HepG2 (cell line): ENCODE measurements around the gene PEAK3. TPM values are rescaled to one million over a fixed set of nuclear protein-coding genes. Genes with fewer than 3 reads are reported as not detected.

Experiments
- ATAC-seq: fragments of 200-7000 bp; cut with Tn5 transposase; 3 replicates; pipeline ENCODE4 v1.9.1; 2020; ENCODE audit warnings: mild to moderate bottlenecking, moderate library complexity
- BruUV-seq: library from RNA; stranded (reverse); fragments of 400-500 nt; replicated peaks from 2 replicates; lab custom pipeline; 2021; lab: Mats Ljungman, UMichigan
- CTCF ChIA-PET: fragments of 300-600 bp; formaldehyde crosslinking; extraction: SDS; loops from one replicate; lab custom pipeline; 2021; ENCODE audit warnings: low total read pairs, inconsistent platforms, low intra/inter-chr PET ratio; lab: Yijun Ruan, JAX
- POLR2A ChIA-PET: fragments of 350-600 bp; sonication (Branson Sonifier 250); formaldehyde crosslinking; loops from one replicate; lab custom pipeline; 2020; ENCODE audit warnings: antibody characterized with exemption, inconsistent platforms; lab: Yijun Ruan, JAX
- DNase-seq: peaks from one replicate; pipeline ENCODE4 v3.0.0-alpha.2; 2015; ENCODE audit warnings: low spot score
- FAIRE-seq: peaks from 3 replicates; lab custom pipeline; 2011; peaks lifted over from hg19 to GRCh38; lab: Jason Lieb, UNC
- H2AFZ ChIP-seq: one replicate; pipeline ENCODE4 v1.6.1; 2011; ENCODE audit warnings: low read length, inconsistent platforms
- H3K27ac ChIP-seq: fragments of 300-600 bp; 3 replicates; pipeline ENCODE4 v1.8.0; 2011; ENCODE audit warnings: mixed run types, mild to moderate bottlenecking, mixed read lengths, low read length, inconsistent platforms; ENCODE audit not compliant: insufficient read depth; ENCODE audit errors: extremely low read length
- H3K27me3 ChIP-seq, 2 experiments: fragments of 200-600 bp in 1 of 2; 2 replicates in 1 of 2; 3 replicates in 1 of 2; pipeline versions ENCODE4 v1.6.0 to v1.8.0; 2011; ENCODE audit warnings: low read length in 2 of 2, mild to moderate bottlenecking in 2 of 2, moderate library complexity in 2 of 2, inconsistent platforms in 1 of 2; ENCODE audit not compliant: insufficient read depth in 2 of 2, control insufficient read depth in 1 of 2
- H3K36me3 ChIP-seq, 2 experiments: fragments of 200-600 bp in 1 of 2; replicated peaks in 1 of 2; 2 replicates in 1 of 2; 3 replicates in 1 of 2; pipeline versions ENCODE4 v1.5.1 to v1.8.0; 2011; ENCODE audit warnings: low read length in 2 of 2, inconsistent platforms in 1 of 2; ENCODE audit not compliant: insufficient read depth in 2 of 2, control insufficient read depth in 1 of 2
- H3K4me1 ChIP-seq: 2 replicates; pipeline ENCODE4 v1.5.1; 2012; ENCODE audit warnings: low read length, inconsistent platforms; ENCODE audit not compliant: insufficient read depth
- H3K4me2 ChIP-seq: 2 replicates; pipeline ENCODE4 v1.6.0; 2011; ENCODE audit warnings: low read depth, low read length, inconsistent platforms
- H3K4me3 ChIP-seq, 3 experiments: fragments of 200-600 bp in 1 of 3; sonication (generic), shearing (Covaris generic) in 1 of 3; replicated peaks in 1 of 3; 2 replicates each; pipeline ENCODE4 v1.5.1; 2011 to 2016; ENCODE audit warnings: low read length in 3 of 3, inconsistent platforms in 2 of 3, low read depth in 2 of 3, mild to moderate bottlenecking in 2 of 3, control low read depth in 1 of 3, mixed read lengths in 1 of 3; ENCODE audit not compliant: insufficient read depth in 1 of 3
- H3K79me2 ChIP-seq: one replicate; pipeline ENCODE4 v1.6.1; 2011; ENCODE audit warnings: low read length, inconsistent platforms; ENCODE audit not compliant: insufficient read depth
- H3K9ac ChIP-seq: 2 replicates; pipeline ENCODE4 v1.6.0; 2011; ENCODE audit warnings: mild to moderate bottlenecking, low read depth, low read length, inconsistent platforms; ENCODE audit not compliant: insufficient read depth
- H3K9me3 ChIP-seq: 2 replicates; pipeline ENCODE4 v1.5.1; 2012; ENCODE audit warnings: mild to moderate bottlenecking, low read length
- H4K20me1 ChIP-seq: 2 replicates; pipeline ENCODE4 v1.6.0; 2011; ENCODE audit warnings: inconsistent platforms, mild to moderate bottlenecking, low read length, moderate library complexity; ENCODE audit not compliant: insufficient read depth
- CTCF ChIP-seq: sonication (generic); formaldehyde crosslinking; IDR thresholded peaks from 2 replicates; pipeline ENCODE4 v1.5.0; 2020; ENCODE audit warnings: mild to moderate bottlenecking, missing genetic modification reagents, moderate library complexity
- DR1 ChIP-seq: sonication (generic); formaldehyde crosslinking; IDR thresholded peaks from 2 replicates; pipeline ENCODE4 v1.8.0; 2021; ENCODE audit warnings: mild to moderate bottlenecking, missing genetic modification reagents, inconsistent platforms
- RAD51 ChIP-seq: fragments of 450-650 bp; IDR thresholded peaks from 2 replicates; pipeline ENCODE4 v1.6.1; 2016; ENCODE audit warnings: borderline replicate concordance
- SRSF9 ChIP-seq: fragments of 200-400 bp; formaldehyde crosslinking; IDR thresholded peaks from 2 replicates; pipeline ENCODE4 v1.6.1; 2018; ENCODE audit warnings: borderline replicate concordance, mild to moderate bottlenecking, low read depth, low read length; ENCODE audit not compliant: insufficient read depth, poor library complexity, severe bottlenecking
- STAG1 ChIP-seq: sonication (generic); formaldehyde crosslinking; IDR thresholded peaks from 2 replicates; pipeline ENCODE4 v1.4.0; 2020; ENCODE audit warnings: missing genetic modification reagents
- THAP7 ChIP-seq: sonication (generic); formaldehyde crosslinking; IDR thresholded peaks from 2 replicates; pipeline ENCODE4 v1.8.1; 2023; ENCODE audit warnings: mild to moderate bottlenecking, missing genetic modification reagents
- YY1 ChIP-seq: IDR thresholded peaks from 2 replicates; pipeline ENCODE4 v1.6.1; 2011; ENCODE audit warnings: low read length, low read depth, moderate library complexity, mild to moderate bottlenecking; ENCODE audit not compliant: insufficient read depth, insufficient replicate concordance
- ZNF644 ChIP-seq: IDR thresholded peaks from 2 replicates; pipeline ENCODE4 v1.6.1; 2016; ENCODE audit warnings: low read depth
- ZSCAN29 ChIP-seq: sonication (generic); formaldehyde crosslinking; conservative IDR thresholded peaks from 2 replicates; pipeline ENCODE4 v1.4.0; 2020; ENCODE audit warnings: mild to moderate bottlenecking, missing genetic modification reagents
- WGBS: methylation state at CpG from one replicate; pipeline ENCODE4 v1.1.6; 2017; ENCODE audit warnings: low lambda C conversion rate; 5-methylcytosine and 5-hydroxymethylcytosine counted together
- in situ Hi-C: cut with HindIII; loops from 2 replicates; pipeline ENCODE4 v1.10.0; 2017; ENCODE audit warnings: low pct_unique_long_range_greater_than_20kb; ENCODE audit not compliant: extremely low pct_ligation_motif_present
- intact Hi-C: fragments of 100-400 bp; cut with micrococcal nuclease; formaldehyde crosslinking; loops from one replicate; pipeline ENCODE4 v1.10.0; 2022; ENCODE audit not compliant: unreplicated experiment
- polyA plus RNA-seq, 8 experiments: library from polyadenylated mRNA; depleted of rRNA in 3 of 8; stranded (reverse) in 7 of 8; unstranded in 1 of 8; fragments of >200 nt; fragmentation: Illumina TruSeq in 4 of 8; extraction: Trizol in 4 of 8; gene quantifications; 2 replicates each; pipeline versions ENCODE4 v1.2.1 to v1.2.3, GENCODE V29; 2011 to 2016; ENCODE audit warnings: low read depth in 4 of 8, missing spikeins in 1 of 8, mixed read lengths in 1 of 8; ENCODE audit not compliant: insufficient read depth in 1 of 8
- total RNA-seq, 5 experiments: library from RNA; depleted of rRNA; stranded (reverse); fragments of >200 nt; fragmentation: Illumina TruSeq; extraction: Trizol; gene quantifications; 2 replicates each; pipeline ENCODE4 v1.2.3, GENCODE V29; 2016; ENCODE audit warnings: low read depth in 1 of 5
- TF ChIP-seq, protein P1 (sequence below): sonication (generic); formaldehyde crosslinking; IDR thresholded peaks from 2 replicates; pipeline ENCODE4 v1.5.0; 2020; ENCODE audit warnings: mild to moderate bottlenecking, missing genetic modification reagents, borderline replicate concordance

PEAK3 gene
- total and polyA plus RNA-seq, 2 of the 13 experiments (the other 11 are each of a cell fraction or from before 2014, with no cell fraction given) = not detected

- TF ChIP-seq SRSF9 (no peak), ZSCAN29 (no peak), THAP7 (CRISPR knock-in tag) (no peak), ZNF644 (CRISPR knock-in tag) (0 out of 2 replicates have a peak, but pooled peaks have one; percentile 16), STAG1 (CRISPR knock-in tag) (peak; percentile 15; the same call in 1 of the 2 replicates), RAD51 (no peak), CTCF (CRISPR knock-in tag) (peak; percentile 60), YY1 (no peak), DR1 (CRISPR knock-in tag) (no peak)
- TF ChIP-seq, protein P1, sequence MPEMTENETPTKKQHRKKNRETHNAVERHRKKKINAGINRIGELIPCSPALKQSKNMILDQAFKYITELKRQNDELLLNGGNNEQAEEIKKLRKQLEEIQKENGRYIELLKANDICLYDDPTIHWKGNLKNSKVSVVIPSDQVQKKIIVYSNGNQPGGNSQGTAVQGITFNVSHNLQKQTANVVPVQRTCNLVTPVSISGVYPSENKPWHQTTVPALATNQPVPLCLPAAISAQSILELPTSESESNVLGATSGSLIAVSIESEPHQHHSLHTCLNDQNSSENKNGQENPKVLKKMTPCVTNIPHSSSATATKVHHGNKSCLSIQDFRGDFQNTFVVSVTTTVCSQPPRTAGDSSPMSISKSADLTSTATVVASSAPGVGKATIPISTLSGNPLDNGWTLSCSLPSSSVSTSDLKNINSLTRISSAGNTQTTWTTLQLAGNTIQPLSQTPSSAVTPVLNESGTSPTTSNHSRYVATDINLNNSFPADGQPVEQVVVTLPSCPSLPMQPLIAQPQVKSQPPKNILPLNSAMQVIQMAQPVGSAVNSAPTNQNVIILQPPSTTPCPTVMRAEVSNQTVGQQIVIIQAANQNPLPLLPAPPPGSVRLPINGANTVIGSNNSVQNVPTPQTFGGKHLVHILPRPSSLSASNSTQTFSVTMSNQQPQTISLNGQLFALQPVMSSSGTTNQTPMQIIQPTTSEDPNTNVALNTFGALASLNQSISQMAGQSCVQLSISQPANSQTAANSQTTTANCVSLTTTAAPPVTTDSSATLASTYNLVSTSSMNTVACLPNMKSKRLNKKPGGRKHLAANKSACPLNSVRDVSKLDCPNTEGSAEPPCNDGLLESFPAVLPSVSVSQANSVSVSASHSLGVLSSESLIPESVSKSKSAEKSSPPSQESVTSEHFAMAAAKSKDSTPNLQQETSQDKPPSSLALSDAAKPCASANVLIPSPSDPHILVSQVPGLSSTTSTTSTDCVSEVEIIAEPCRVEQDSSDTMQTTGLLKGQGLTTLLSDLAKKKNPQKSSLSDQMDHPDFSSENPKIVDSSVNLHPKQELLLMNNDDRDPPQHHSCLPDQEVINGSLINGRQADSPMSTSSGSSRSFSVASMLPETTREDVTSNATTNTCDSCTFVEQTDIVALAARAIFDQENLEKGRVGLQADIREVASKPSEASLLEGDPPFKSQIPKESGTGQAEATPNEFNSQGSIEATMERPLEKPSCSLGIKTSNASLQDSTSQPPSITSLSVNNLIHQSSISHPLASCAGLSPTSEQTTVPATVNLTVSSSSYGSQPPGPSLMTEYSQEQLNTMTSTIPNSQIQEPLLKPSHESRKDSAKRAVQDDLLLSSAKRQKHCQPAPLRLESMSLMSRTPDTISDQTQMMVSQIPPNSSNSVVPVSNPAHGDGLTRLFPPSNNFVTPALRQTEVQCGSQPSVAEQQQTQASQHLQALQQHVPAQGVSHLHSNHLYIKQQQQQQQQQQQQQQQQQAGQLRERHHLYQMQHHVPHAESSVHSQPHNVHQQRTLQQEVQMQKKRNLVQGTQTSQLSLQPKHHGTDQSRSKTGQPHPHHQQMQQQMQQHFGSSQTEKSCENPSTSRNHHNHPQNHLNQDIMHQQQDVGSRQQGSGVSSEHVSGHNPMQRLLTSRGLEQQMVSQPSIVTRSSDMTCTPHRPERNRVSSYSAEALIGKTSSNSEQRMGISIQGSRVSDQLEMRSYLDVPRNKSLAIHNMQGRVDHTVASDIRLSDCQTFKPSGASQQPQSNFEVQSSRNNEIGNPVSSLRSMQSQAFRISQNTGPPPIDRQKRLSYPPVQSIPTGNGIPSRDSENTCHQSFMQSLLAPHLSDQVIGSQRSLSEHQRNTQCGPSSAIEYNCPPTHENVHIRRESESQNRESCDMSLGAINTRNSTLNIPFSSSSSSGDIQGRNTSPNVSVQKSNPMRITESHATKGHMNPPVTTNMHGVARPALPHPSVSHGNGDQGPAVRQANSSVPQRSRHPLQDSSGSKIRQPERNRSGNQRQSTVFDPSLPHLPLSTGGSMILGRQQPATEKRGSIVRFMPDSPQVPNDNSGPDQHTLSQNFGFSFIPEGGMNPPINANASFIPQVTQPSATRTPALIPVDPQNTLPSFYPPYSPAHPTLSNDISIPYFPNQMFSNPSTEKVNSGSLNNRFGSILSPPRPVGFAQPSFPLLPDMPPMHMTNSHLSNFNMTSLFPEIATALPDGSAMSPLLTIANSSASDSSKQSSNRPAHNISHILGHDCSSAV (CRISPR knock-in tag) = no peak
- BruUV-seq = no TSS peak
- H3K4me2 ChIP-seq = no peak overlapping the region; the same call in 1 of the 2 replicates
- H3K9me3 ChIP-seq = no peaks in the 10 kb centered on the region
- intact Hi-C loops = no loop called here
- no peak overlapping the region for H3K9ac ChIP-seq
- no peak for ATAC-seq
- H2AFZ ChIP-seq = no peak overlapping the region
- WGBS = 0% methylated on average over 2 of the region's 7 CpGs
- in situ Hi-C loops = no loop called here
- DNase-seq = no peak
- peaks cover 3 to 5% of the 10 kb centered on the region in 2 experiments; a peak in 2 of 5 replicates for H3K27me3 ChIP-seq
- no peaks in the 10 kb centered on the region for H3K36me3 ChIP-seq
- POLR2A ChIA-PET = interaction anchor here (0.8 to 5.2 kb wide), 3 partner anchors 22 to 105 kb away, joined by 3 to 35 read pairs (median 3); no protein-coding TSS in a partner anchor
- CTCF ChIA-PET = interaction anchor here (1.7 kb wide), 1 partner anchor 8 kb away, joined by 6 read pairs; no protein-coding TSS in a partner anchor
- no peak for FAIRE-seq
- peaks cover 57% of the 10 kb centered on the region for H3K4me1 ChIP-seq
- no peak overlapping the region for H3K4me3 ChIP-seq
- H4K20me1 ChIP-seq = no peaks in the 10 kb centered on the region
- no peaks in the 10 kb centered on the region for H3K79me2 ChIP-seq
- no peak overlapping the region for H3K27ac ChIP-seq
Measured at GRCh38 chr19:2261438-2262172, 20.4 kb downstream of the PEAK3 start.
